GM19395 (cell line): Measurements from ENCODE around the gene RIOK3.

Experiments
- ATAC-seq: cut with Tn5 transposase; IDR thresholded peaks from one replicate; pipeline ENCODE4 v1.9.1; 2021; ENCODE audit warnings: mild to moderate bottlenecking, moderate library complexity; ENCODE audit not compliant: unreplicated experiment

RIOK3 gene

DNA sequence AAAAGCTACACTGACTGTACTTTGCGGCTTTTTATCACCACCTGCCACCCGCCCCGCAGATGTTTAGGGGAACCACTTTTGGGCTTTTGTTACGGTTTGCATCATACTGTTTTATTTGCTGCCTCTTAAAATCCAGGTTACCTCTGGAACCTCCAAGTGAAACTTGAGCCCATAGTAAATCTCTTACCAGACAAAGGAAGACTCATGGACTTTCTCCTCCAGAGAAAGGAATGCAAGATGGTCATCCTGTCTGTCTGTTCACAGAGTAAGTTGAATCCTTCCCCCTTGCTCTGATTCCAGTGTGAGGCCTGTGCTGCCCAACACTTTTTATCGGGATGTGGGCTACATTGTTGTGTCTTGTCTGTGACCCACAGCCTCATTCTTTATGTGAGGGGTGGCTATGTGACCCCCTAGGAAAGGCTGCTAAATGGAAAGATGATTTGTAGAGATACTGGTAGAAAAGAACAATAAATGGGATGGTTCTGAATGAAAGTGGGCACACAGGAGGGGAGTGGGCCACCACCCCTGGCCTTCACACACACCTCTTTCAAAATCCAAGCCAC lies 73.5 kb downstream of the RIOK3 start:
- ATAC-seq: no peak

DNA sequence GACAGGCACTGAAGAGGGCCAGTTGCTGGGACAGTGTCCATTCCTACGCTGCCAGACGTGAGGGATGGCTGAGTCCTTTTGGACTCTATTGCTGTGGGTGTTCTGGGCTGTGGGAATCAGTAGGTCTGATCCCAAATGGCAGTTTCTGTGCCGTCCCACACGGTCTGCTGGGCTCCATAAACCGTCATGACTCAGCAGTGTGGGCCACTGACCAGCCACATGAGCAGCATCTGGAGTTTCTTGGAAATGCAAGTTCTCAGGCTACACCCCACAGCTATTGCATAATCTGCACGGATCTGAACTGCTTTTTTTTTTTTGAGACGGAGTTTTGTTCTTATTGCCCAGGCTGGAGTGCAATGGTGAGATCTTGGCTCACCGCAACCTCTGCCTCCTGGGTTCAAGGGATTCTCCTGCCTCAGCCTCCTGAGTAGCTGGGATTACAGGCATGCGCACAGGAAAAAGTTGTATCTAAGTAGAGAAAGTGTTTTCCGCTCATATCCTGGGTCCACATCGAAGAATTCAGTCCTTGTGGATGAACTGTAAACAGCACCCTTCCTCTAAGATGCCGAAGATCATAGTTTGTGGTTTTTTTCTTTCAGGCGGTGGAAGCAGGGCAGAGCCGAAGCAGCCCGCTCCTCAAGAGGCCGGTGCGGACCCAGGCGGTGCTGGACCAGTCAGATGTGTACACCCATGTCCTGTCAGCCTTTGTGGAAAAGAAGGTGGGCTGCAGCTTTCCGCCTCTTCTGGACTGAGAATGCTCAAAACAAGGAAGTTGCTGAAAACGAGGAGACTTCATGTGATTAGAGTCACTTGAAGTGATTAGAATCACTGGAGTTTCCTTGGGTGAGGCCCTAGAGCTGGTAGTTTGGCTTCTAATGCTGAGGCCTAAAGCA lies 75.7 kb downstream of the RIOK3 start:
- ATAC-seq: no peak

GRCh38 chr18:23529604-23530003 lies 76.5 kb downstream of the RIOK3 start:
- no peak for ATAC-seq

DNA sequence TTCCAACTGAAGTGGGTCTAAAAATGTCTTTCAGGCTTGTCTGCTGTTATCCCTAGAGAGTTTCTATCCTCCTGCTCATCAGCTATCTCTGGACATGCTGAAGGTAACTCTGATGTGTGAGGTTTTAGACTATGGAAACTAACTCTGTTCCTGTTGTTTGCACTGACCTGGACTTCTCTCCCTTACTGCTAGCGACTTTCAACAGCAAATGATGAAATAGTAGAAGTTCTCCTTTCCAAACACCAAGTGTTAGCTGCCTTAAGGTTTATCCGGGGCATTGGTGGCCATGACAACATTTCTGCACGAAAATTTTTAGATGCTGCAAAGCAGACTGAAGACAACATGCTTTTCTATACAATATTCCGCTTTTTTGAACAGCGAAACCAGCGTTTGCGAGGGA lies 77.1 kb downstream of the RIOK3 start:
- no peak for ATAC-seq

DNA sequence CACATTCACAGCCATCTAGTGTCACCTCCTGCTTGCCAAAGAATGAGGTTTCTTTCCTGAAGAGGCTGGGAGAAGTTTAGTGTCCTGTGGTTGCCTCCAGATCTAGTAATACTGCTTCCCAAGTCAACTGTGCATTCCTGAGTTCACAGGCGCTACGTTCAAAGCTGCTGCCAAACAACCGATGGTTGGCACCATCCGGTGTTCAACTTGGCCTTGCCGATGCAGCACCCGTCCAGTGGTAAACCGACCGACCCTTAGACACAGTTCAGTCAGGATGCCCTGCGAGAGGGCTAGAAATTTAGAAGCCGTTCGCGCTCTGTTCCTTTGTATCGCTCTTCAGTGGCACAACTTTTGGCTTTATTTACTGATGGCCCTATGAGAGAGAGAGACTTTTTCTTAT lies 78.8 kb downstream of the RIOK3 start:
- ATAC-seq: no peak
